NOMO-1 treated with DMSO at 0.1 percent for 48 hours (cell line): ENCODE results near the gene LIN52.

ENCODE experiments used
- DNase-seq: peaks from one replicate; lab custom pipeline; 2025; ENCODE audit not compliant: unreplicated experiment; lab: John Stamatoyannopoulos, UW

Gene LIN52

DNA sequence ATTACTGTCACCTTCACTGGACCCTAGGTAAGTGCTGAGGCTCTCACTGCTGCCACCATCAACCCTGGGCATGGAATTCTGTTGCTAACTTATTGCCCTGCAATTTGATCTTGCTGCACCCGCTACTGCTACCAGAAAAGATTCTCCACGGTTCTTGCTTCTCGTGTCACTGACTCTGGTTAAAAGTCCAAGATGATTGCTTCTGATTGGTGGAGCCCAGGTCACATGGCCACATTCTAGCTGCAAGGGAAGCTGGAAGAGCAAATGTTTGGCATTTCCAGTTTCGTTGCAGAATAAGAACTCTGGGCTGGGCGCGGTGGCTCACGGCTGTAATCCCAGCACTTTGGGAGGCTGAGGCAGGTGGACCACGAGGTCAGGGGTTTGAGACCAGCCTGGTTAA lies 147.0 kb downstream of the LIN52 start:
- no peak for DNase-seq

DNA sequence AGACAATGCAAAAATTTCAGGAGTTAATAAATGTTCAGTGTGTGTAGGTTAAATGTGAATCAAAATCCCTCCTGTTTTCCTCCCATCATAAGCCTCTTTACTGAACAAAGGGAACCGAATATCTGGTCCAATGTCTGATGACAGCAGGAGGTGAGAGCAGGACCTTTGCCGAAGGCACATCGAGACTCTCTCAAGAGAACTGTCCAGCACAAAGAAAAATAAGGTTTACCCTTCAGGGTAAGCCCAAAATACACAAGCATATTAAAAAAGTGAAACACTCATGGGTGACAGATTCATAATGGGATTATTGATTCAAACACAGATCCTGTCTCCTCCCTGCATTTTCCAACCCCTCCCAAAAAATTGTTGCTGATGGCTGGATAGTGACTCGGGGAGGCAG lies 150.3 kb downstream of the LIN52 start:
- DNase-seq: no peak

DNA sequence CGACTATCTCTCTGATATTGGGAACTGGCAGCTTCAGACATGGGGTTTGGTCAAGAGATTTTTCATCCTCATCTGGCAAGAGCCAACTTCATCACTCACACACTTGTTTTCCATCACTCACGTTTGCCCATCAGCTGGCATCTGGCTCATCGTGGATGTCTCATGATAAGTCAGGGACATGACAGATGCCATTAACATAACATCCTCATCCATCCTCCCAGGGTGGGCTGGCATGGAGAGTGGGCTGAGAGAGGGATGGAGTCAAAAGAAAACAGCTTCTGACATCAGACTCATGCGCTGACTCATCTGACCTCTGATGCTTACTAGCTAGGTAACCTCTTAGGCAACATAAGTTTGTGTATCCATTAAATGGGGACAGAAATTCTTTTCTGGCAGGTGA lies 152.7 kb downstream of the LIN52 start:
- DNase-seq: no peak

DNA sequence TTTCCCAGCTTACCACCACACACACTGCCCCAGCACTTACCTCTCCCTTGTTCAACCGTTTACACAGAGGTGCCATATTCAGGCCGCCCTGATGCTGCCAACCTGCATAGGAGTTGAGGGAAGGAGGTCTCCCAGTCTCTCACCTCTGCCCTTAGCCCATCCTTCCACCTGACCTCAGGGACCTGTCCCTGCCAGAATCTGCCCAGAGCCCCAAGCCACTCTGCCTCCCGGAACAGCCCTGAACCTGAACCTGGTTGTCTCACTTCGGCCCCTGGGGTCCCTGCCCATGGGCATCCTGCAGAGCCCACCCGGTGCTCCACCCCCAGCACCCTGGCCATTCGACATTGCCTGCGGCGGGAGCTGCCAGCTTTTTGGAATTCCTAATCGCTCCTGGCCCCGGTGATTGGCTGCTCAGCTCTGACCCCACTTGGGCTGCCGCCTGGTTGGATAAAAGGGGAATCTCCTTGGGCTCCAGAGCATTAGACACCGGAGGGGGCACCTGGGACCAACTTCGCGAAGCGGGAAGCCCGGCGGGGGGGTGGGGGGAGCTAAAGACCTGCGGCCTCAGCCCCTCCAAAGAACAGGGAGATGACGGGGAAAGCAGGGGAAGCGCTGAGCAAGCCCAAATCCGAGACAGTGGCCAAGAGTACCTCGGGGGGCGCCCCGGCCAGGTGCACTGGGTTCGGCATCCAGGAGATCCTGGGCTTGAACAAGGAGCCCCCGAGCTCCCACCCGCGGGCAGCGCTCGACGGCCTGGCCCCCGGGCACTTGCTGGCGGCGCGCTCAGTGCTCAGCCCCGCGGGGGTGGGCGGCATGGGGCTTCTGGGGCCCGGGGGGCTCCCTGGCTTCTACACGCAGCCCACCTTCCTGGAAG lies 154.5 kb downstream of the LIN52 start, which contains the start of gene VSX2:
Gene VSX2 (plus strand): TSS at position 476 of the 874 bp plus-strand sequence. CDS start 113 bp downstream, at position 589.
- DNase-seq: no peak

DNA sequence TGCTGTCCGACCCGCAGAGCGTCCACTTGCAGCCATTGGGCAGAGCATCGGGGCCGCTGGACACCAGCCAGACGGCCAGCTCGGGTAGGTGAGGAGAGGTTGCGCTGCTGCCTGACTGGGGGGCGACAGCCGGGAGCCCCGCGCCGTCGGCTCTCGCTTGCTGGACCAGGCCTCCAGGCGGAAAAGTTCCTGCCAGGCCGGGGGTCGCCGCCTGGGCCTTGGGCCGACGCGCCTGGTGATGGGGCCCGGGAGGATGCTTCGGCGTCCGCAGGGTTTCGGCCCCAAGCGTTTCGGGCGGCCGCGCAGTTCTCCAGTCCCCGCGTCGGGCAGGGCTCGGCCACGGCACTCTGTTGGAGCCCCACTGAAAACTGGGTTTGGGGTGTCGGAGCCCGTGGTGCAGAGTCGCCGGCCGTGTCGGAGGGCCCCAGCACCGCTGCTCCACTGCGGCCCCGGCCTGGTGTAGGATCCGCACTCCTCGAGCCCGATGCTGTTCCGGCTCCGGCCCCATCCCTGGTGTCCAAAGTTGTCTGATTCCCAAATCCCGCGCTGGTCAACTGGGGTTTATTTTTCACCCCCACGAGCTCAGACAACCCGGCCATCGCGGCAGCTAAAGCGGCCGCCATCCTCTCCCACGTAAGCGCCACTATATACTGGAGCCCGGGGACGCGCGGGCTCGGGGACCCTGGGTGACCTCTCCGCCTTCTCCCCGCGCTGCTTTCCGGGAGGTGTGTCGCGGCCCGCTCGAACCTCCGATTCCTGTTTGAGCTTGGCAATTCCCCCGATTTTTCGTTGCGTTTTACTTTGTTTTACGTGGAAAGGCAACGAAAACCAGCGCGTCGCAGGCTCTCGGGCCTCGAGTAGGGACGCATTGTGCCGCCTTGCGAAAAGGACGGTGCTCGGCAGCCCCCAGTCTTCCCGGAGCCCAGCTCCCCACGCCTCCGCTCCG lies 155.4 kb downstream of the LIN52 start:
- no peak for DNase-seq

DNA sequence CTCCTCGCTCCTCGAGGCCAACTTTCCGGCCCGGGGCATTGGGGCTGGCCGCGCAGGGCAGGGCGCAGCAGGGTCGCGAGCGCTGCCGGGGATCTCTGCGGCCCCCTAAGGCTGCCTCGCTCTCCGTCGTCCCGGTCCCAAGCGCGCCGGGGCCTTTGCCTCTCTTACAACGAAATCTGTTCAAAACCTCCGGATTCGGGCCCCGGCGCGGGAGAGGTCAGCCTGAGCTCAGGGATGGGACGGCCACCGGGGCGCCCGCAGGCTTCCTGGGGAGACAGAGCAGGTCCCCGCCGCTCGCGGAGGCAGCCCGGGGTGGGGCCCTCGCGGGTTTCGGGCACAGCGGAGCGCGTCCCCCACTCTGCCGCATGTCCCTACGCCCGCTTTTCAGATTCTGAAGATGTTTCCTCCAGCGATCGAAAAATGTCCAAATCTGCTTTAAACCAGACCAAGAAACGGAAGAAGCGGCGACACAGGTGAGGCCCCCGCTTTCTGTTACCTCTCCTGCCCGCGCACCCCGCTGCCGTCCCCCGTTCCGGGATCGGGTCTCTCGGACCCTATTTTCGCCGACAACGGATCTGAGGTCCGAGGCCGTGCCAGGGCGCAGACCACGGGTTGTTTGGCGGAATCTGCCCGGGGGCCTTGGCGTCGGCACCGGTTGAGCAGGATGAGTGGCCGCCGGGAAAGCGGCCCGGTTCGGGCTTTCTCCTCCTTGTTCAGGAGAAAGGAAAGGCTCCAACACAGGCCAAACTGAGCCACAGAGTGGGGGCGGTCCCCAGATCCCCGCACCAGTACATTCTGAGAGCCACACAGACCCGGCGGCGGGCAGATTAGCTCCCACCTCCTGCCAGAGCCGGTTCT lies 156.3 kb downstream of the LIN52 start:
- no peak for DNase-seq

DNA sequence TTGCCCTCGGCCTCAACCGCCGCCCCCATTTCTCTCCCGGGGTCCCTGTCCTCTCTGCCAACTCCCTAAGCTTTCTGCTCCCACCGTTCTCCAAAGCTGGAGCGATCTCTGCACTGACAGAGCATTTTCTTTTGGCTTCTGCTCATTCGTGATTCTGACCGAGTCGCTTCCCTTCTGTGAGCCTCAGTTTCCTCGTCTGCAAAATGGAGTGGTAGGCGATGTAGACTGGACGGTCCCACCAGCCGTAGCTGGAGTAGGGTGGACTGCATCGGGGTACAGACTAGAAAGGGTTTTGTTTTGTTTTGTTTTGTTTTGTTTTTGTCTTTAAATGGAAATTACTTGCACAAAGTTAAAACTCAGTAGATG lies 156.9 kb downstream of the LIN52 start:
- no peak for DNase-seq

DNA sequence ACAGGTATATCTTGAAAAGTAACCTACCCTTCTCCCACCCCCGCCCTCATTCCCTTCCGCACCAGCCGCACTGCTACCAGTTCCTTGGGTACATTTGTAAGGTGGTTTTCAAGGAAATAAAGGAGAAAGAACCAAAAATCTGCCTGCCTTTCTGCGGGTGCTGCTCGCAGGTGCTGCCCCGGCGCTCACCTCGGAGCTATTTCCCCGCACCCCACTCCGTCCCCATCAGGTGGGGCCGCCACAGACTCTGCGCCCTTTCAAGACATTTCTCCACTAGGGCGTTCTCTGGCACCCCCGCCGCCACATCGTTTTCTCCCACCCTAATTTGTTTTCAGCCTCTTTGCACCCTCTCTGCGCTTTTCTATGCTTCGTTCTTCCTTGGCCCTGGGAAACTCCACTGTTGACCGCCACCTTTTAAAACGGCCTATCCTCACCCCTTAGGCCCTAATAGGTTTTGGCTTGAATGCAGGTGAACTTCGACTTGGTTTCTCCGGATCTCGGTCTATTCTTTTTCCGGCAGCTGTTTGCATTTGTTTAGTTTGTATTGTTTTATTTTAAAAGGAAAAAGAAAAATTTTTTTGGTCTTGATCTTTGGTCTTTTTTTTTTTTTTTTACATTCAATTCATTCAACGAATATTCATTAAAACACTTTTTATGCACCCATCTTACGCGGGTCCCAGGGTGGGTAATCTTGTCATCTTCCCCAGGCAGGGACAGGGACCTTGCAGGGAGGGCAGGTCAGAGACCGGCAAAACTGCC lies 157.4 kb downstream of the LIN52 start:
- DNase-seq: no peak

DNA sequence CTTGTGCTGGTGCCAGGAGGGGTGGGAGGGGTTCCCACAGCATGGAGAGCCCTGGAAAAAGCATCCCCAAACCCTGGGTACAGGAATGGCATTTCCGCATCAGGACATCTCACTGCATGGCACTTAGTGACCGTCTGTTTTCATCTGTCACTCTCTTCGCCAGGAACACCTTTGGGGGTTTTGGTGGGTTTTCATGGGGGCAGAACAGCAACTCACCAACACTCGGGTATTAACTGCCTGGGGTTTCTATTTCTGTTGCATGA lies 158.0 kb downstream of the LIN52 start:
- no peak for DNase-seq

DNA sequence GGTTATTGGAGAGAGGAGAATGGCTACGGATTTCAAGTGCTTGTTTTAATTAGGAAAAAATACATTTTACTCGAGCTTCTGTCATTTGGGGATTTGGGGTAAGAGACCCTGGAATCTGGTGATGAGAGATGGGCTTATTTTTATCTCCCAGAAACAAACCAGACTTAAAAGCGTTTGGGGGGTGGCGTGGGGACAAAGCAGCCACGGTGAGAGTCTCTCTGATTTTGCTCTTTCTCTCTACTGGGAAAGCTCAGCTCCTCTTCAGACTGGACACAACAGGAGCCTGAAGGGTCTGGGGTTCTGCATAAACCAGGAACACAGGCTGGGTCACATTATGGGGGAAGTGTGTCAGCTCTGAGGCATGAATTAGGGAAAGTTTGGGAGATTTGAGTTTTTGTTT lies 158.3 kb downstream of the LIN52 start:
- no peak for DNase-seq

DNA sequence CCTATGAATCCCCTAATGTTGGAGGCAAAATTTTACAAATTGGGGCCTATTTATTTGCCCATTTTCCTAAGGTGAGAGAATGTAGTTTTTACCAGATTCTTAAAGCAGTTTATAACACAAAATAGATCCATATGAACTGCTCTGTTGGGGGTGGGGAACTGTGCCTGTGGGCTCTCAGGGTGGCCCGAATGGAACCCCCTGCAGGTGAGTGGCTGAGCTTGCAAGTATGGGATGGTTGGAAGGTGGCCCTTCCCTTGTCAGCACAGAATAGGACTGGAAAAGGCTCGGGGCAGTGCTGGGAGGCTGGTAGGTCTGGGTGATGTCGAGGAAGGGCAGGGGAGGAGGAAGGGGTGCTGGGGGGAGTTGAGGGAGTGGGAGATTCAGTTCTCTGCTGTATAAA lies 159.4 kb downstream of the LIN52 start:
- DNase-seq: no peak

DNA sequence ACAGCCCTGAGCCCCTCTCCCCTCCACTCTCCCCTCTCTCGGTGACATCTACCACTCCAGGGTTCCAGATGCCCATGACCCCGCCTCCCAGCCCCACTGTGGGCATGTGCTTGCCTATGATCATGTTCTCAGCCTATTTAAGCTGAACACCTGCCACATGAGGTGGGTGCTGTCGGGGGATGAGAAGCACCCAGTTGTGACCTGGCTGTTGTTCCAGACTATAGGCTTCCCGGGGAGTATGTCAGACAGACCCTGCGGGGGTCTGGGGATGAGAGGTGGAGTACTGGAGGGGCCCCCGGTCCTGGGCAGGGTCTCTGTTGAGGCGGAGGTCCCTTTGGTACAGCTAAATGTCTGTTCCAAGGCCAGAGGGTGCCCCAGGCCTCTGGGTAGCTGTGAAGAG lies 160.5 kb downstream of the LIN52 start:
- DNase-seq: no peak

DNA sequence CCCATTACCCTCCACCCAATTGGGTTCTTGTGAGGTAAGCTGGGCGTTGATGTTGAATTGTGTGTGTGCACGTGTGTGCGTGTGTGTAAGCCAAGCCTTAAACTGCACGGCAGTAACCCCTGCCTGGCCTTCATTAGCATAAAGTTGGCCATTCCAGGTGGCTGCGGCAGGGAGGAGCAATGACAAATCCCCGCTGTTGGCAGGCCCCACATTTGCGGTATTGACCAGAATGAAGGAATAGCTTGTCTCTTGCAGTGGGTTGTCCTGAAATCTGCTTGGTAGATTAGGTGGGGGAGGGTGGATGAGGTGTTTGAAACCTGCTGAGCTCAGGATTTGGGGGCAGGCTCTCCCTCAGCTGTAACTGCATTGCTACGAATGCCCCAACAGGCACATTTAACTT lies 161.8 kb downstream of the LIN52 start:
- no peak for DNase-seq

DNA sequence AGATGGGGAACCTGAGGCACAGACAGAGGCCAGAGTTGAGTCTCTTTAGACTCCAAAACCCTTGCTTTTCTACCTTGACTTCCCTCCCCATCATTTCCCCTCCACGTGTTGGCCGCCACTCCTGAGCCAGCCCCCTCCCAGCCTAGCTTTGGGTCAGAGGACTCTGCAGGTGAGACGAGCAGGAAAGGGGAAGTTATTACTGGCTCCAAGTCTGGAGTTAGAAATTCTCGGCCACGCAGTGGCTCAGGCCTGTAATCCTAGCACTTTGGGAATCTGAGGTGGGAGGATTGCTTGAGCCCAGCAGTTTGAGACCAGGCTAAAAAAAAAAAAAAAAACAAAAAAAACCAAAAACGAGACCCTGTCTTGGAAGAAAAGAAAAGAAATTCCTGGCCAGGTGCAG lies 163.3 kb downstream of the LIN52 start:
- no peak for DNase-seq

DNA sequence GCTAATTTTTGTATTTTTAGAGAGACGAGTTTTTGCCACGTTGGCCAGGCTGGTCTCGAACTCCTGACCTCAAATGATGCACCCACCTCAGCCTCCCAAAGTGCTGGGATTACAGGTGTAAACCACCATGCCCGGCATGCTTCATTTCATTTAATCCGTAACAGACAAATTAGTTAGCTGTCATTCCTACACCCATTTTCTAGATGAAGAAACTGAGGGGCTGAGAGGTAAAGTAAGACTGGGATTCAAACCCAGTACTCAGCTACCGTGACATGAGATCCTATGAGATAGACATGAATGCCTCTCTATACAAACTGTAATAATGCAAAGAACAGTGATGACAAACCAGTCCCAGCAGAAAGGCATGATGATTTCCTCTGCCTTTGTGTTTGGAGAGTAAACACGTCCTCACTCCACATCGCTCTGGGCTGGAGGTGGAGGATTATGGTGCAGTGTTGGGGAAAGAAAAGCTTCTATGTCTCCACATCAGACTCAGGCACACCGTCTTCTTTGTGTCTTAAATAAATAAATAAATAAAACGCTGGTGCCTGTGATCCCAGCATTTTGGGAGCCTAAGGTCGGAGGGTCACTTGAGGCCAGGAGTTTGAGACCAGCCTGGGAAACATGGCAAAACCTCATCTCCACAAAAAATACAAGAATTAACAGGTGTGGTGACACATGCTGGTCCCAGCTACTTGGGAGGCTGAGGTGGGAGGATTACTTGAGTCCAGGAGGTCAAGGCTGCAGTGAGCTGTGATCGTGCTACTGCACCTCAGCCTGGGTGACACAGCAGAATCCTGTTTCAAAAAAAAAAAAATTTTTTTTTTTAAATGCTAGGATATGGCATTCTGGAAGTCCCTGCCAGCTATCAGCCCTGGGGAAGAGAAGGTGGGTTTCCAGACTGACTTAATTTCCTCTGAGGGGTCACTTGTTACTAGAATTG lies 164.9 kb downstream of the LIN52 start:
- DNase-seq: no peak
